ENCODE measurements around the gene UBASH3B.

- TF ChIP-seq CTCF (IDR thresholded peaks at IDR 0.05; ENCODE audit: low read length): no peak
- no peak for TF ChIP-seq EZH2 (optimal IDR thresholded peaks at IDR 0.05; ENCODE audit: low read depth, low read length)
- TF ChIP-seq EZH2phosphoT487 (IDR thresholded peaks at IDR 0.05; ENCODE audit: low read length): no peak
These were observed 73.0 kb downstream of the UBASH3B start for GRCh38 chr11:122728561-122728960.

All from MM.1S (cell line).